ENCODE results near the gene FIGNL2.
"Not testable (repeated sequence)": the region's sequence is repeated elsewhere in the genome, so short reads cannot be mapped to it uniquely, and the experiment has no call there.

The FIGNL2 gene

GRCh38 chr12:51886021-51886710 is 37.6 kb upstream of the FIGNL2 start:
- TF ChIP-seq CTCF (IDR thresholded peaks at IDR 0.05; ENCODE audit: insufficient read depth, low read depth, low read length, missing control alignments) = no peak
- no peak overlapping the region for H3K4me3 ChIP-seq (ENCODE audit: low read length)
- DNase-seq (ENCODE audit: low read depth) = peak; percentile 80

GRCh38 chr12:51885294-51886020 is 36.9 kb upstream of the FIGNL2 start:
- H3K4me3 ChIP-seq (ENCODE audit: low read length) = not testable (repeated sequence)

GRCh38 chr12:51884676-51885229 is 36.2 kb upstream of the FIGNL2 start:
- no peak overlapping the region for H3K4me3 ChIP-seq (ENCODE audit: low read length)
- peak; percentile 50 for DNase-seq (ENCODE audit: low read depth)
- no peak for TF ChIP-seq CTCF (IDR thresholded peaks at IDR 0.05; ENCODE audit: insufficient read depth, low read depth, low read length, missing control alignments)

More at GRCh38 chr12:51885294-51886020, 36.9 kb upstream of the FIGNL2 start:
- not testable (repeated sequence) for DNase-seq (ENCODE audit: low read depth)

- no peak overlapping the region for H3K4me3 ChIP-seq (ENCODE audit: low read length)
- no peak for TF ChIP-seq CTCF (IDR thresholded peaks at IDR 0.05; ENCODE audit: insufficient read depth, low read depth, low read length, missing control alignments)
- no peak for DNase-seq (ENCODE audit: low read depth)
Measured at GRCh38 chr12:51883998-51884675, 35.6 kb upstream of the FIGNL2 start.

- TF ChIP-seq CTCF (IDR thresholded peaks at IDR 0.05; ENCODE audit: insufficient read depth, low read depth, low read length, missing control alignments) = no peak
- no peak overlapping the region for H3K4me3 ChIP-seq (ENCODE audit: low read length)
- no peak for DNase-seq (ENCODE audit: low read depth)
Measured at GRCh38 chr12:51883295-51883694, 34.8 kb upstream of the FIGNL2 start.

GRCh38 chr12:51879102-51879501 is 30.6 kb upstream of the FIGNL2 start:
- DNase-seq (ENCODE audit: low read depth) = no peak
- no peak for TF ChIP-seq CTCF (IDR thresholded peaks at IDR 0.05; ENCODE audit: insufficient read depth, low read depth, low read length, missing control alignments)
- H3K4me3 ChIP-seq (ENCODE audit: low read length) = no peak overlapping the region

GRCh38 chr12:51874486-51874885 is 26.0 kb upstream of the FIGNL2 start:
- no peak for DNase-seq (ENCODE audit: low read depth)
- TF ChIP-seq CTCF (IDR thresholded peaks at IDR 0.05; ENCODE audit: insufficient read depth, low read depth, low read length, missing control alignments) = no peak

More at GRCh38 chr12:51874486-51874885, 26.0 kb upstream of the FIGNL2 start:
- no peak overlapping the region for H3K4me3 ChIP-seq (ENCODE audit: low read length)

Measured in epithelial cell of esophagus (primary cell).